ENCODE data around the gene ABCC1. TPM values are rescaled to one million over a fixed set of nuclear protein-coding genes. Genes with fewer than 3 reads are reported as not detected.
A peak's percentile ranks its signal among the peaks of the same experiment; 100 is the strongest.
"Not testable (repeated sequence)": the region's sequence is repeated elsewhere in the genome, so short reads cannot be mapped to it uniquely, and the experiment has no call there.

ABCC1 gene
- total RNA-seq, 1 experiment from 2014 or later, result 14.6 TPM

- peak; percentile 93 for DNase-seq (ENCODE audit: low spot score)
Observed at GRCh38 chr16:15966836-15967546, 17.6 kb downstream of the ABCC1 start.

- DNase-seq (ENCODE audit: low spot score), result no peak
Observed at GRCh38 chr16:15967655-15968315, 18.4 kb downstream of the ABCC1 start.

GRCh38 chr16:15970202-15970601 lies 20.8 kb downstream of the ABCC1 start:
- peak; percentile 41 for DNase-seq (ENCODE audit: low spot score)

GRCh38 chr16:15970743-15971439 lies 21.5 kb downstream of the ABCC1 start:
- DNase-seq (ENCODE audit: low spot score), result no peak

GRCh38 chr16:15971440-15971815 lies 22.0 kb downstream of the ABCC1 start:
- DNase-seq (ENCODE audit: low spot score), result no peak

GRCh38 chr16:15972046-15972868 lies 22.8 kb downstream of the ABCC1 start:
- DNase-seq (ENCODE audit: low spot score), result no peak

GRCh38 chr16:15973421-15973820 lies 24.0 kb downstream of the ABCC1 start:
- peak; percentile 55 for DNase-seq (ENCODE audit: low spot score)

- no peak for DNase-seq (ENCODE audit: low spot score)
Observed at GRCh38 chr16:15974057-15974456, 24.6 kb downstream of the ABCC1 start.

GRCh38 chr16:15975172-15975571 lies 25.8 kb downstream of the ABCC1 start:
- no peak for DNase-seq (ENCODE audit: low spot score)

GRCh38 chr16:15976225-15976812 lies 26.9 kb downstream of the ABCC1 start:
- DNase-seq (ENCODE audit: low spot score), result no peak

GRCh38 chr16:15976929-15977637 lies 27.7 kb downstream of the ABCC1 start:
- no peak for DNase-seq (ENCODE audit: low spot score)

GRCh38 chr16:15979801-15980200 lies 30.4 kb downstream of the ABCC1 start:
- no peak for DNase-seq (ENCODE audit: low spot score)

- no peak for DNase-seq (ENCODE audit: low spot score)
Observed at GRCh38 chr16:15980329-15980728, 30.9 kb downstream of the ABCC1 start.

- DNase-seq (ENCODE audit: low spot score), result no peak
Observed at GRCh38 chr16:15981382-15981781, 32.0 kb downstream of the ABCC1 start.

GRCh38 chr16:15982194-15982915 lies 32.9 kb downstream of the ABCC1 start:
- DNase-seq (ENCODE audit: low spot score), result not testable (repeated sequence)

- no peak for DNase-seq (ENCODE audit: low spot score)
Observed at GRCh38 chr16:15983898-15984297, 34.5 kb downstream of the ABCC1 start.

- no peak for DNase-seq (ENCODE audit: low spot score)
Observed at GRCh38 chr16:15985144-15985543, 35.7 kb downstream of the ABCC1 start.

- no peak for DNase-seq (ENCODE audit: low spot score)
Observed at GRCh38 chr16:15986261-15986660, 36.8 kb downstream of the ABCC1 start.

- DNase-seq (ENCODE audit: low spot score), result peak; percentile 61
Observed at GRCh38 chr16:15988268-15989013, 39.0 kb downstream of the ABCC1 start.

- DNase-seq (ENCODE audit: low spot score), result no peak
Observed at GRCh38 chr16:15990902-15991301, 41.5 kb downstream of the ABCC1 start.

Data from A172 (cell line).